HG02981 (cell line): ENCODE results near the gene CBARP.

Experiments
- ATAC-seq: cut with Tn5 transposase; IDR thresholded peaks from one replicate; pipeline ENCODE4 v1.9.1; 2021; ENCODE audit warnings: mild to moderate bottlenecking, moderate library complexity; ENCODE audit not compliant: unreplicated experiment

The CBARP gene

GRCh38 chr19:1228161-1228957 is 9.4 kb downstream of the CBARP start:
- no peak for ATAC-seq

- no peak for ATAC-seq
Observed at GRCh38 chr19:1227304-1228054, 10.3 kb downstream of the CBARP start.

DNA sequence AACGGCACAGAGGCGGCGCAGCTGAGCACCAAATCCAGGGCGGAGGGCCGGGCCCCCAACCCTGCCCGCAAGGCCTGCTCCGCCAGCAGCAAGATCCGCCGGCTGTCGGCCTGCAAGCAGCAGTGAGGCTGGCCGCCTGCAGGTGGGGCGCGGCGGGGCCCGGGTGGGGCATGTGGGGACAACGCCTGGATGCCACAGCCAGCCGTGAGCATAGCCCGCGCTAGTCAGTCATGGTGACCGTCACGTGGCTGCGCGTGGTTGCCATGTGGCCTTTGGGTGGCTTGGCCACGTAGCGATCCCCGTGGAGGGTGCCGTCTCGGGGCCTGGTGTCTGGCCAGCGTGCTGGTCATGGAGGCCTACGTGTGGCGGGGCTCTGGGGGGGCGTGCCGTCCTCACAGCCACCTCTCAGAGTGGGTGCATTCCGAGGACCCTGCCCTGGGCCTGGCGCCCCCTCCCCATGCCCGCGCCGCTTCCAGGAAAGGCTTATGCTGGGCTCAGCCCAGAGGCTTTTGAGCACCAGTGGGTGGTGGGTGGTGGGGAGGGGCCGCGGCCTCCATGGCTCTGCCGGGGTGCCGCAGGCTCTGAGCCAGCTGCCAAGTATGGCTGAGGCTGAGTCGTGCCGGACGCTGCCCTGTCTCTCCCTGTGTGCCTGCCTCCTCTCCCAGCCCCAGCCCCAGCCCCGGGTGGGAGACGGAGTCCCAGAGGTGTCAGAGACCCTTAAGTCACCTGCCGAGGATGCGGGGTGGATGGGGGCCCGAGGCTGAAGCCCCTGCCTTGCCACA is 11.1 kb downstream of the CBARP start:
- ATAC-seq: no peak

DNA sequence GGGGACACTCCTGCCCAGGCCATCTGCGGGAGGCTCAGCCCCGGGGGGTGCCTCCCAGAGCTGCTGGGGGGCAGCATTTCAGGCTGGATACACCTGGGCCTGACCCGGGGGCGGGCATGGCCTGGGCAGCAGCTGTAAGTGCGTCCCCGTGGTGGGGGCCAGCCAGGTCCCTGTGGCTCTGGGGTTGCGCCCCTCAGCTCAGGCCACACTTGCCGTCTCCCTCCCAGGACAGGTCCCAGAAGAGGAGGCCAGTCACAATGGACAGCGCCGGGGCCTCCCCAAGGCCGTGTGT is 11.6 kb downstream of the CBARP start:
- ATAC-seq: no peak

DNA sequence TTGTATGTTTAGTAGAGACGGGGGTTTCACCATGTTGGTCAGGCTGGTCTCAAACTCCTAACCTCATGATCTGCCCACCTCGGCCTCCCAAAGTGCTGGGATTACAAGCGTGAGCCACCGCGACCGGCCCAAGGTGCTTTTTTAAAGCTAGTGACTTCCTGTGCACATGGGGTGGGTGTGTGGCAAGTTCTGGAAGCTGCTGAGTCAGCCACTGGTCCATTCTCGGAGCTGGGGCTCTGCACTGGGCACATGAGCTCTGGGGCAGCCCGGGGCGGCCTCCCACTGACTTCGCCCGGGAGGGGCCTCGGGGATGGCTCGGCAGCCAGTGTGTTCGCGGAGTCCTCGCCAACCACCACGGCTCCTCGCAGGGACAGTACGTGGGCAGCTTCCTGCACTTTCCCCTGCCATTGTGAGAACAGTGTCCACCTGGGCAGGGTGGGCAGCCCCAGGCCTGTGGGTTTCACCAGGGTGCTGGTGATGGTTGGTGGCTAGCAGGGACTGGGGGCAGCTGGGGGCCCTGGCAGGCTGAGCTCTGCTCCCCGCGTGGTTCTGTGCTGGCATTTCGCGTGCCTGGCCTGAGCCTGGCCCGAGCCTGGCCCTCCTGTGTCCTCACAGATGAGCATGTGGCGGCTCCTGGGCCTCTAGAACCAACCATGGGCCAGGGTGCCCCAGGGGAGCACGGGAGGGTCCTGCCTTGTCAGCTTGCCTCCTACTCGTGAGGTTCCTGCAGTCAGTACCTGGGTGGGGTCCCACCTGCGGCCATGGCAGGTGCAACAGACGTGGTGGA is 12.2 kb downstream of the CBARP start:
- no peak for ATAC-seq

DNA sequence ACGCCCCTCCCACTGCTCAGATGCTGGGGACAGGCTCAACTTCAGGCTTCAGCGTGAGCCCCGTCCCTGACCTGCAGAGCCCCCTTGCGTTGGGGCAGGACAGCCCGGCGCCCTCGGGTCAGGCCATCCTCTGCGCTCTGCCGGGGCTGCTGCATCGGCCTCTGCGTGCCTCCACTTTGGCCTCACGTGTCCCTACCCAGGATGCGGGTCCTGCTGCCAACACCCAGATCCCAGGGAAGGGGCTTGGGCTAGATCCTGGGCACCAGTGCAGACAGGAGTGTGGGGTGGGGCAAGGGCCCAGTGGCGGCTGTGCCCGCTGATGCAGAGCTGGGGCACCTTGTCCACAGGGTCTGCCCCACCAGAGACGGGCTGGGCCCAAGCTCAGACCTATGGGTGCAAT is 13.0 kb downstream of the CBARP start:
- no peak for ATAC-seq

DNA sequence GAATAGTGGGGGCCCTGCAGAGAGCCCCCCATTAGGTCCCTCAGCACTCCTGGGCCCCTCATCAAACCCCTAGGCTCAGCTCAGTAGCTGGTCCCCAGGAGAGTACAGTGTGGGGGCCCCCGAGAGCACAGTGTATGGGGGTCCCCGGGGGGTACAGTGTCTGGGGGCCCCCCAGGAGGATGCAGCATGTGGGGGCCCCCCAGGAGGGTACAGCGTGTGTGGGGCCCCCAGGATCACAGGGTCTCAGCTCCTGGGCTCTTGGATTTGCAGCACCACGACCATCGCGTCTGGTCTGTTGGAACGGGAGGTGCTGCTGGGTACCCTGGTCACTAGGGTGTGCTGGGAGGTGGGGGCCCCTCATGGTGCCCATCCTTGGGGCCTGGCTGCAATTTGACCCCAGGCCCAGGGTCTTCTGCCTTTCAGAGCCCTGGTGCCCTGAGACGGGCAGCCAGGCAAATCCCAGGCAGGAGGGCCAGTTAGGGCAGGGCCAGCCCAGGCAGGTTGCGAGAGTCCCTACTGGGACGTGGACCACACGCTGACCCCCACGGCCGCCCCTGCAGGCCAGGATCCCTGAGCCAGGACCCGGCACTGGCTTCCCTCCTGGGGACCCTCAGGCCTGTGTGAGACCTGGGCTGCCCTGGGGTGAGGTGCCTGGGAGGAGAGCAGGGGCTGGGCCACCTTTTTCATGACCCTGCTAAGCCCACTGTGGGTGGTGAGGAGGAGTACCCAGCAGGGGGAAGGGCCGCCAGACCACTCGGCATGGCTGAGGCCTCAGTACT is 13.6 kb downstream of the CBARP start:
- ATAC-seq: no peak

- ATAC-seq: no peak
Observed at GRCh38 chr19:1223018-1223855, 14.6 kb downstream of the CBARP start.

DNA sequence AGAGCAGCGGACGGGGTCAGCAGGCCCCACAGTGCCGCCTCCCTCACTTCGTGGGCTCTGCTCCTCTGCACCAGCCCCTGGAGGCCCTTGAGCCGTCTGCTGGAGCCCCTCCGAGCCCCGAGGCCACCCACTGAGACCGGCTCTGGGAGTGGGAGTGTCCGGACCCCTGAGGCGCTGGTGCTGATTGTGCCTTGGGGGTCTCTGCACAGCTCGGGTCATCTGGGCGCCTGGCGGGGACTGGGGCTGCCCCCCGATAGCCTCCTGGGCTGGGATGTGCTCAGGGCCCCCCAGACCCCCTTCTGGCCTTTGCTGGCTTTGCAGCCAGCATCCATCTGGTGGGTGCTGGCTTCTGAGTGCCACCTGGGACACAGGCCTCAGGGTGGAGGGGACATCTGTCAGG is 15.4 kb downstream of the CBARP start:
- no peak for ATAC-seq

DNA sequence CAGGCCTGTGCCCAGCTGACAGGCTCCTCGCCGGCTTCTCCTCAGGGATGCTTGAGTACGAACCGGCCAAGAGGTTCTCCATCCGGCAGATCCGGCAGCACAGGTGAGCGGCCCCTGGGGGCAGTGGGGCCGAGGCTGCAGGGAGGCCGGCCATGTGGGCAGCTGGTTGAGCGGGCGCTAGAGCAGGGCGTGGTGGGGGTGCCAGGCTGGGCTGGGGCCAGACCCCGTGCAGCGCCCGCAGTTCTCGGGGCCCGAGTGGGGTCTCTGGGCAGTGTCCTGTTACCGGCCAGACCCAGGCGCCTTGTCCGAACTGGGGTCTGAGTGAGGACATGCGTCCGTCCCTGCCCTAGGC is 15.9 kb downstream of the CBARP start:
- no peak for ATAC-seq

DNA sequence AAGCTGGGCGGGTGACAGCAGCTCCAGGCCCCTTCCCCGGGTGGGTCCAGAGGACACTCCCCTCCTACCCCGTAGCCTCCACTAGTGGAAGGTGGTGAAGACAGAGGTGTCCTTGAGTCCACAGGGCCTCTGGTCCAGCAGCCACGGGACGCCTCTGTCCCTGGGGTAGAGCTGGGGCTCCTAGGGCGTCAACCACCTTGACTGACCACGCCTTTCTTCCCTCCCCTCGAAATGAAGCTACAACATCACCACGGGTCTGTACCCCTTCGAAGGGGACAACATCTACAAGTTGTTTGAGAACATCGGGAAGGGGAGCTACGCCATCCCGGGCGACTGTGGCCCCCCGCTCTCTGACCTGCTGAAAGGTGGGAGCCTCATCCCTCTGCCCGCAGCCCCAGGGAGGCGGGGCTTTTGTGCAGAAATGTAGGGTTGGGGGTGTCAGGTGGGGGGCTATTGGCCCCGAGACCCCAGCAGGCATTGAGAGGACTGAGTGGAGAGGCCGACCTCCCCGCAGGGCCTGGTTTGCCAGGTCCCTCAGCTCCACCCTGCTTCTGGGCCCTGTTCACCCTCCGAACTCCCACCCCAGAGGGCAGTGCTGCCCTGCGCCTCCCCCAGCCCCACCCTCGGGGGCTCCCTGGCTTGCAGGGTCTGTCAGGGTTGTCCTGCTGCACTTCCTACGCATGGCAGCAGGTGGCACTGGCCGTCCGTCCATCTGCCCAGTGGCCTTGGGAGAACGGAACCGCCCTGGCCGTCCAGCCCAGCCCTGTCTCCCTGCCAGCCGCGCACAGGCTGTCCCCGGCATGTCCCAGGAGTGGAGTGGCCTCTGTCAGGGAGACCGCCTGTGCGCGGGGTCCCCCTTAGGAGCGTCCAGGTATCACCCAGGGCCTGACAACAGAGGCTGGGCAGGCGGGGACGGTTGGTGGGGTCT is 16.6 kb downstream of the CBARP start:
- ATAC-seq: no peak

GRCh38 chr19:1220477-1220930 is 17.3 kb downstream of the CBARP start:
- ATAC-seq: no peak

DNA sequence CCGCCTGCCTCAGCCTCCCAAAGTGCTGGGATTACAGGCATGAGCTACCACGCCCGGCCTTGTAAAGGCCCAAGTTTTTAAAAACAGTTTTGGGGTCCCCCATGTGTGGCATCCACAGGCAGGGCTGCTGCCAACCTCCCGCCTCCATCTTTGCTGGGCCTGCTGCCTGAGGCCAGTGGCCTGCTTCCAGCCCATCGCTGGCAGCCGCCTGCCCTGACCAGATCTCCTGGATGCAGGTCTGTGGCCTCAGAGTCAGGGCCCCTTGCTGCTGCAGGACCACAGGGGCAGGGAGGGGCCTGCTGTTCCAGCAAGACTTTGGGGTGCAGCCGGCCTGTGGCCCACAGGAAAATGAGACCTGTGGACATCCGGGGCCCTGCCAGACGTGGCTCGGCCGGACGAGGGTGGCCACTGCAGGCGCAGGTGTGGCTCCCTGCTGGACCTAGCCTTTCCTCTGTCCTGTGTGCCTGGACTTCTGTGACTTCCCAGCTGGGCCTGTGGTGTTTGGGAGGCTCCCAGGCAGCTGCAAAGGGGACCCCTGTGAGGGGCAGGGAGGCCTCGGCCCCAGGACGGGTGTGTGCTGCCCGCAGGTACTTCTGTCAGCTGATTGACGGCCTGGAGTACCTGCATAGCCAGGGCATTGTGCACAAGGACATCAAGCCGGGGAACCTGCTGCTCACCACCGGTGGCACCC is 17.9 kb downstream of the CBARP start:
- ATAC-seq: no peak

GRCh38 chr19:1218751-1219567 is 18.8 kb downstream of the CBARP start:
- ATAC-seq: no peak

DNA sequence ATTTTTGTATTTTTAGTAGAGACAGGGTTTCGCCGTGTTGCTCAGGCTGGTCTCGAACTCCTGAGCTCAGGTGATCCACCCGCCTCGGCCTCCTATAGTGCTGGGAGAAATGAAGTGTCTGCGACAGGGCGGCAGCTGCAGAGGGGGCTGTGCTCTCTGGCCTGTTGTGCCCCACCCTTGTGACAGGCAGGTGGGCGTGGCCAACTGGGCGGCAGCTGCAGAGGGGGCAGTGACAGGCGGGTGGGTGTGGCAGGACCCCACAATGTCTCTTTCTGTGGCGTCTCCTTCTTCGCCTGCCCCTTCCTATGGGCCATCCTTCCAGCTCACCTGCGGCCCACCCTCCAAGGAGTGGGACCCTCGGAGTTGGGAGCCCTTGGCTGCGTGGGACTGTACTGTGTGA is 20.4 kb downstream of the CBARP start:
- no peak for ATAC-seq

DNA sequence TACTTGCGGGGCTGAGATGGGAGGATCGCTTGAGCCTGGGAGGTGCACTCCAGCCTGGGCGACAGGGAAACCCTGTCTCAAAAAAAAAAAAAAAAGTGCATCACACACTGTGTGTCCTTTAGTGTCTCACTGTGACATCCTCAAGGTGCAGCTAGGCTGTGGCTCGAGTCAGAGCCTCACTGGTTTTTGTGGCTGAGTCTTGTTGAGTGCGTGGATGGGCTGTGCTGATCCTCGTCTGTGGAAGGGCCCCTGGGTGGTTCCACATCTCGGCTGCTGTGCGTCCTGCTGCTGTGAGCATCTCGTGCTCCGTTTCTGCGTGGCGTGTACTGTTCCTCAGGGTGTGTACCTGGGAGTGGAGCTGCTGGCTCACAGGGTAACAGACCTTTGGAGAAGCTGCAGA is 21.0 kb downstream of the CBARP start:
- no peak for ATAC-seq
